ENCODE measurements around the gene ST8SIA1. TPM values are rescaled to one million over a fixed set of nuclear protein-coding genes. Genes with fewer than 3 reads are reported as not detected.

The ST8SIA1 gene
- total RNA-seq, 1 experiment from 2014 or later, result not detected

GRCh38 chr12:22348208-22348607, 13.7 kb upstream of the ST8SIA1 start:
- H3K79me2 ChIP-seq (ENCODE audit: insufficient read depth, low read length), result no peaks in the 10 kb centered on the region
- no peak overlapping the region for H3K9ac ChIP-seq (ENCODE audit: extremely low read depth, insufficient read length, low read length)
- no peaks in the 10 kb centered on the region for H4K20me1 ChIP-seq (ENCODE audit: control insufficient read depth, insufficient read depth, insufficient read length)
- H2BK15ac ChIP-seq (ENCODE audit: low read depth, low read length), result no peak overlapping the region
- no peak overlapping the region for H2BK20ac ChIP-seq (ENCODE audit: low read depth, low read length, poor library complexity, severe bottlenecking)
- H2BK12ac ChIP-seq (ENCODE audit: insufficient read length, low read depth, low read length), result no peak overlapping the region
- H3K4me2 ChIP-seq (ENCODE audit: insufficient read depth, insufficient read length, low read length), result no peak overlapping the region
- no peak overlapping the region for H3K14ac ChIP-seq (ENCODE audit: insufficient read depth, low read length)
- H3K4ac ChIP-seq (ENCODE audit: low read depth, low read length), result no peak overlapping the region
- no peaks in the 10 kb centered on the region for H3K79me1 ChIP-seq (ENCODE audit: insufficient read depth, low read depth, low read length, poor library complexity, severe bottlenecking)
- no peaks in the 10 kb centered on the region for H3K36me3 Mint-ChIP-seq (ENCODE audit: insufficient read depth in 1 of 3, low read depth in 3 of 3)
- H3K18ac ChIP-seq (ENCODE audit: insufficient read length, low read depth, low read length), result no peak overlapping the region
- H3K9me3 ChIP-seq (ENCODE audit: control insufficient read depth, low read depth, low read length), result no peaks in the 10 kb centered on the region
- no peak overlapping the region for H3K23ac ChIP-seq (ENCODE audit: insufficient read length, low read depth, low read length)
- no peak overlapping the region for H2BK5ac ChIP-seq (ENCODE audit: insufficient read length, low read length)
- no peak overlapping the region for H3K4me3 Mint-ChIP-seq
- TF ChIP-seq CTCF (conservative IDR thresholded peaks at IDR 0.05), result no peak
- no peak overlapping the region for H4K91ac ChIP-seq (ENCODE audit: insufficient read length, low read depth, low read length)
- H3K56ac ChIP-seq (ENCODE audit: insufficient read length, low read depth, low read length), result no peak overlapping the region
- H2BK120ac ChIP-seq (ENCODE audit: low read depth, low read length, poor library complexity, severe bottlenecking), result no peak overlapping the region
- no peaks in the 10 kb centered on the region for H3K23me2 ChIP-seq (ENCODE audit: insufficient read length, low read depth, low read length, poor library complexity, severe bottlenecking)
- DNase-seq, result no peak
- no CpG with 5 or more reads among the region's 5 CpGs for WGBS (ENCODE audit: extremely low coverage, insufficient read length, low lambda C conversion rate)
- no peaks in the 10 kb centered on the region for H3K4me1 ChIP-seq (ENCODE audit: insufficient read depth, low read length)
- H2AFZ ChIP-seq (ENCODE audit: low read length), result no peak overlapping the region
- H3K27ac Mint-ChIP-seq, result no peak overlapping the region
- H3K27me3 Mint-ChIP-seq (ENCODE audit: low read depth), result peaks cover 2% of the 10 kb centered on the region; the same call in 1 of the 2 replicates
- H3T11ph ChIP-seq (ENCODE audit: low read length), result no peak overlapping the region
- H4K5ac ChIP-seq (ENCODE audit: insufficient read length, low read depth, low read length), result no peak overlapping the region
- no peaks in the 10 kb centered on the region; a peak in 1 of 5 replicates for H3K9me3 Mint-ChIP-seq
- no peaks in the 10 kb centered on the region for H3K27me3 ChIP-seq (ENCODE audit: insufficient read depth, low read length)
- no peaks in the 10 kb centered on the region for H3K4me1 Mint-ChIP-seq
- no peak overlapping the region for H2AK5ac ChIP-seq (ENCODE audit: insufficient read length, low read length)
- no peak overlapping the region for H3K27ac ChIP-seq (ENCODE audit: insufficient read length, low read depth, low read length)
- no peak overlapping the region for H4K8ac ChIP-seq (replicated peaks; ENCODE audit: insufficient read length, low read depth, low read length)
